ENCODE measurements around the gene FOCAD. TPM values are rescaled to one million over a fixed set of nuclear protein-coding genes. Genes with fewer than 3 reads are reported as not detected.

FOCAD gene
- total and polyA plus RNA-seq, 2 of the 8 experiments (the other 6 are each of a cell fraction or from before 2014, with no cell fraction given) = 22.0 to 38.4 TPM

DNA sequence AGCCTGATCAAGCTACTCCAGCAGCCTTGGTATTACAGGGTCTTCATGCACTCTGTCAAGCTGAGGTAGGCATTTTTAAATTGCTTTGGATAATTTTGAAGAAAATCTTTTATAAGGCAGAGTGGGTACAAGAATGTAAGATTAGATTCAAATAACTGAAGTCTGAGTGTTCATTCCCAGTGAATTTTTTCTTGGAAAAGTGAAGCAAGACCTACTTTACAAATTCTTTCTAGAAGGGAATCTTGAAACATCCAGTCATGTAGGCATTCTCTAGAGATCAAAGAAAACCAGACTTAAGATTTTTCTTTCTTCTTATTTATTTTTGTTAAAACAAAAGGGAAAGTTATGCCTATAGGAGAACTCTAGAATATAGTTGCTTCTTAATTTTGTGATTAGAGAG is 139.0 kb downstream of the FOCAD start:
- Histone ChIP-seq H2BK120ac (replicated peaks; ENCODE audit: low read depth, low read length) (no peak overlapping the region), H4K20me1 (replicated peaks in 1 of 2; ENCODE audit: control insufficient read depth in 1 of 2, insufficient read depth in 2 of 2, low read length in 2 of 2) (no peaks in the 10 kb centered on the region), H2AK5ac (ENCODE audit: low read depth, low read length) (no peak overlapping the region), H3K18ac (ENCODE audit: extremely low read depth, low read length) (no peak overlapping the region), H3K23ac (ENCODE audit: insufficient read length) (no peak overlapping the region), H2BK15ac (ENCODE audit: low read length) (no peak overlapping the region), H3K9ac (replicated peaks in 1 of 4; ENCODE audit: extremely low read depth in 1 of 4, low read depth in 3 of 4, low read length in 3 of 4) (no peak overlapping the region), H3K79me2 (ENCODE audit: control insufficient read depth in 1 of 2, insufficient read depth in 2 of 2, low read length in 2 of 2) (no peaks in the 10 kb centered on the region), H2BK5ac (ENCODE audit: low read depth, low read length) (no peak overlapping the region), H3K4me3 (ENCODE audit: extremely low read depth in 1 of 4, insufficient read depth in 2 of 4, low read depth in 3 of 4, low read length in 4 of 4) (no peak overlapping the region), H3K14ac (ENCODE audit: insufficient read length) (no peak overlapping the region), H3K4me1 (replicated peaks in 1 of 4; ENCODE audit: control insufficient read depth in 3 of 4, insufficient read depth in 4 of 4, low read length in 3 of 4) (no peaks in the 10 kb centered on the region), H4K91ac (replicated peaks; ENCODE audit: insufficient read length, low read length) (no peak overlapping the region), H4K8ac (ENCODE audit: extremely low read depth, insufficient read depth, low read length) (no peak overlapping the region), H3K27ac (ENCODE audit: low read depth, low read length) (no peak overlapping the region), H2BK12ac (ENCODE audit: low read depth, low read length) (no peak overlapping the region), H2BK20ac (ENCODE audit: low read length) (no peak overlapping the region), H4K5ac (ENCODE audit: insufficient read length, low read depth, low read length) (no peak overlapping the region), H3K36me3 (ENCODE audit: control insufficient read depth in 2 of 4, insufficient read depth in 4 of 4, low read length in 3 of 4) (peaks cover 0 to 14% (median 0%) of the 10 kb centered on the region in 4 experiments; a peak in 2 of 8 replicates), H3K4me2 (ENCODE audit: insufficient read depth in 1 of 2, low read depth in 2 of 2, low read length in 2 of 2) (no peak overlapping the region), H3K4ac (replicated peaks; ENCODE audit: insufficient read length, low read depth, low read length) (no peak overlapping the region), H2AFZ (ENCODE audit: low read length) (no peak overlapping the region), H3K23me2 (ENCODE audit: low read depth, low read length) (no peaks in the 10 kb centered on the region), H3K56ac (replicated peaks; ENCODE audit: insufficient read length, low read depth, low read length) (no peak overlapping the region), H3K79me1 (ENCODE audit: low read depth, low read length) (no peaks in the 10 kb centered on the region), H3K27me3 (replicated peaks in 1 of 4; ENCODE audit: control insufficient read depth in 3 of 4, extremely low read depth in 1 of 4, insufficient read depth in 3 of 4, low read length in 3 of 4) (no peaks in the 10 kb centered on the region), H3K9me3 (ENCODE audit: insufficient read depth in 2 of 2, low read depth in 1 of 2, low read length in 1 of 2) (no peaks in the 10 kb centered on the region)
- CTCF ChIA-PET (ENCODE audit: partially characterized antibody) = no interaction called here
- DNase-seq (ENCODE audit: low read depth in 1 of 2, low spot score in 2 of 2) (no peak), FAIRE-seq (no peak)
- POLR2A ChIA-PET (ENCODE audit: partially characterized antibody) = no interaction called here
- TF ChIP-seq BACH1 (IDR thresholded peaks at IDR 0.05; ENCODE audit: low read length) = no peak
- TF ChIP-seq CREB1 (IDR thresholded peaks at IDR 0.05) = no peak
- TF ChIP-seq NANOG (IDR thresholded peaks at IDR 0.05; ENCODE audit: insufficient read depth, low read depth, low read length, poor library complexity, severe bottlenecking) = no peak
- no peak for TF ChIP-seq SIRT6 (IDR thresholded peaks at IDR 0.05; ENCODE audit: low read length)
- TF ChIP-seq, protein P1, sequence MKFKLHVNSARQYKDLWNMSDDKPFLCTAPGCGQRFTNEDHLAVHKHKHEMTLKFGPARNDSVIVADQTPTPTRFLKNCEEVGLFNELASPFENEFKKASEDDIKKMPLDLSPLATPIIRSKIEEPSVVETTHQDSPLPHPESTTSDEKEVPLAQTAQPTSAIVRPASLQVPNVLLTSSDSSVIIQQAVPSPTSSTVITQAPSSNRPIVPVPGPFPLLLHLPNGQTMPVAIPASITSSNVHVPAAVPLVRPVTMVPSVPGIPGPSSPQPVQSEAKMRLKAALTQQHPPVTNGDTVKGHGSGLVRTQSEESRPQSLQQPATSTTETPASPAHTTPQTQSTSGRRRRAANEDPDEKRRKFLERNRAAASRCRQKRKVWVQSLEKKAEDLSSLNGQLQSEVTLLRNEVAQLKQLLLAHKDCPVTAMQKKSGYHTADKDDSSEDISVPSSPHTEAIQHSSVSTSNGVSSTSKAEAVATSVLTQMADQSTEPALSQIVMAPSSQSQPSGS (IDR thresholded peaks at IDR 0.05; ENCODE audit: low read length) = no peak
- no peak for TF ChIP-seq SP2 (IDR thresholded peaks at IDR 0.05; ENCODE audit: low read length)

Measured in H1 (cell line).